GM23338 (cell line): ENCODE data around the gene FLT3.

Source experiments
- CREB1 ChIP-seq: fragments of 250-450 bp; sonication (Bioruptor Pico); IDR thresholded peaks from 2 replicates; pipeline ENCODE4 v1.5.0; 2020; ENCODE audit warnings: low read depth, mild to moderate bottlenecking, moderate library complexity
- EZH2 ChIP-seq: fragments of 200-600 bp; sonication (generic); IDR thresholded peaks from one replicate; pipeline ENCODE4 v1.8.0; 2017; ENCODE audit warnings: antibody characterized with exemption, mild to moderate bottlenecking, low read depth; ENCODE audit not compliant: unreplicated experiment
- JUNB ChIP-seq: IDR thresholded peaks from one replicate; pipeline ENCODE4 v1.6.1; 2016; ENCODE audit warnings: antibody characterized with exemption; ENCODE audit not compliant: unreplicated experiment
- NANOG ChIP-seq: IDR thresholded peaks from 2 replicates; pipeline ENCODE4 v1.6.1; 2016; ENCODE audit warnings: antibody characterized with exemption, borderline replicate concordance
- POLR2AphosphoS5 ChIP-seq: IDR thresholded peaks from 2 replicates; pipeline ENCODE4 v1.6.1; 2016; ENCODE audit warnings: antibody characterized with exemption, low read depth
- STAT1 ChIP-seq: IDR thresholded peaks from one replicate; pipeline ENCODE4 v1.6.1; 2016; ENCODE audit warnings: antibody characterized with exemption; ENCODE audit not compliant: unreplicated experiment
- TF ChIP-seq, protein P1 (sequence below), 2 experiments: fragments of 200-600 bp in 1 of 2; sonication (generic) in 1 of 2; conservative IDR thresholded peaks; 2 replicates each; pipeline versions ENCODE4 v1.5.1 to v1.6.1; 2016 to 2017; ENCODE audit warnings: antibody characterized with exemption in 2 of 2, low read depth in 2 of 2, mild to moderate bottlenecking in 2 of 2, moderate library complexity in 1 of 2
- TF ChIP-seq, protein P2 (sequence below): fragments of 250-450 bp; sonication (Bioruptor Pico); IDR thresholded peaks from 2 replicates; pipeline ENCODE4 v1.5.0; 2020; ENCODE audit warnings: mild to moderate bottlenecking, moderate library complexity
- TF ChIP-seq, protein P3 (sequence below): IDR thresholded peaks from one replicate; pipeline ENCODE4 v1.6.1; 2018; ENCODE audit warnings: antibody characterized with exemption; ENCODE audit not compliant: unreplicated experiment

DNA sequence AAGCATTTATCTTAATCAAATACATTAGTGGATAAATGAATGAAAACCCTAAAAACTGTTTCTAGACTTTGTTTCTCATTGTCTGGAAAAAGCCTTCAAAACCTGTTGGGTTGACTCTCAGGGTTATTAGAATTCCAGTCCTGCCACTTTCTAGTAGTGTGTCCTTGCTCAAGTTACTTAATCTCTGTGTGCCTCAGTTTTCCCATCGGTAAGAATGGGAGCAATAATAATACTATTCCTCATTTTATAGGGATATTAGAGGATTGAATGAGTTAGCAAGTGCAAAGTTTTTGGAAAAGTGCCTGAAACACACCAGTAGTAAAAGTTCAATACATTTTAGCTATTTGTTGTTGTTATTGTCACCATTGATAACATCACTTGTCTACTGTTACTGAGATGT, 114.8 kb downstream of the FLT3 start:
- TF ChIP-seq STAT1 (no peak), POLR2AphosphoS5 (no peak), EZH2 (no peak), CREB1 (CRISPR knock-in tag) (no peak), NANOG (no peak), JUNB (no peak)
- TF ChIP-seq, protein P1, sequence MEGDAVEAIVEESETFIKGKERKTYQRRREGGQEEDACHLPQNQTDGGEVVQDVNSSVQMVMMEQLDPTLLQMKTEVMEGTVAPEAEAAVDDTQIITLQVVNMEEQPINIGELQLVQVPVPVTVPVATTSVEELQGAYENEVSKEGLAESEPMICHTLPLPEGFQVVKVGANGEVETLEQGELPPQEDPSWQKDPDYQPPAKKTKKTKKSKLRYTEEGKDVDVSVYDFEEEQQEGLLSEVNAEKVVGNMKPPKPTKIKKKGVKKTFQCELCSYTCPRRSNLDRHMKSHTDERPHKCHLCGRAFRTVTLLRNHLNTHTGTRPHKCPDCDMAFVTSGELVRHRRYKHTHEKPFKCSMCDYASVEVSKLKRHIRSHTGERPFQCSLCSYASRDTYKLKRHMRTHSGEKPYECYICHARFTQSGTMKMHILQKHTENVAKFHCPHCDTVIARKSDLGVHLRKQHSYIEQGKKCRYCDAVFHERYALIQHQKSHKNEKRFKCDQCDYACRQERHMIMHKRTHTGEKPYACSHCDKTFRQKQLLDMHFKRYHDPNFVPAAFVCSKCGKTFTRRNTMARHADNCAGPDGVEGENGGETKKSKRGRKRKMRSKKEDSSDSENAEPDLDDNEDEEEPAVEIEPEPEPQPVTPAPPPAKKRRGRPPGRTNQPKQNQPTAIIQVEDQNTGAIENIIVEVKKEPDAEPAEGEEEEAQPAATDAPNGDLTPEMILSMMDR (conservative IDR thresholded peaks at IDR 0.05; ENCODE audit: low read depth in 2 of 2), result no peak
- TF ChIP-seq, protein P2, sequence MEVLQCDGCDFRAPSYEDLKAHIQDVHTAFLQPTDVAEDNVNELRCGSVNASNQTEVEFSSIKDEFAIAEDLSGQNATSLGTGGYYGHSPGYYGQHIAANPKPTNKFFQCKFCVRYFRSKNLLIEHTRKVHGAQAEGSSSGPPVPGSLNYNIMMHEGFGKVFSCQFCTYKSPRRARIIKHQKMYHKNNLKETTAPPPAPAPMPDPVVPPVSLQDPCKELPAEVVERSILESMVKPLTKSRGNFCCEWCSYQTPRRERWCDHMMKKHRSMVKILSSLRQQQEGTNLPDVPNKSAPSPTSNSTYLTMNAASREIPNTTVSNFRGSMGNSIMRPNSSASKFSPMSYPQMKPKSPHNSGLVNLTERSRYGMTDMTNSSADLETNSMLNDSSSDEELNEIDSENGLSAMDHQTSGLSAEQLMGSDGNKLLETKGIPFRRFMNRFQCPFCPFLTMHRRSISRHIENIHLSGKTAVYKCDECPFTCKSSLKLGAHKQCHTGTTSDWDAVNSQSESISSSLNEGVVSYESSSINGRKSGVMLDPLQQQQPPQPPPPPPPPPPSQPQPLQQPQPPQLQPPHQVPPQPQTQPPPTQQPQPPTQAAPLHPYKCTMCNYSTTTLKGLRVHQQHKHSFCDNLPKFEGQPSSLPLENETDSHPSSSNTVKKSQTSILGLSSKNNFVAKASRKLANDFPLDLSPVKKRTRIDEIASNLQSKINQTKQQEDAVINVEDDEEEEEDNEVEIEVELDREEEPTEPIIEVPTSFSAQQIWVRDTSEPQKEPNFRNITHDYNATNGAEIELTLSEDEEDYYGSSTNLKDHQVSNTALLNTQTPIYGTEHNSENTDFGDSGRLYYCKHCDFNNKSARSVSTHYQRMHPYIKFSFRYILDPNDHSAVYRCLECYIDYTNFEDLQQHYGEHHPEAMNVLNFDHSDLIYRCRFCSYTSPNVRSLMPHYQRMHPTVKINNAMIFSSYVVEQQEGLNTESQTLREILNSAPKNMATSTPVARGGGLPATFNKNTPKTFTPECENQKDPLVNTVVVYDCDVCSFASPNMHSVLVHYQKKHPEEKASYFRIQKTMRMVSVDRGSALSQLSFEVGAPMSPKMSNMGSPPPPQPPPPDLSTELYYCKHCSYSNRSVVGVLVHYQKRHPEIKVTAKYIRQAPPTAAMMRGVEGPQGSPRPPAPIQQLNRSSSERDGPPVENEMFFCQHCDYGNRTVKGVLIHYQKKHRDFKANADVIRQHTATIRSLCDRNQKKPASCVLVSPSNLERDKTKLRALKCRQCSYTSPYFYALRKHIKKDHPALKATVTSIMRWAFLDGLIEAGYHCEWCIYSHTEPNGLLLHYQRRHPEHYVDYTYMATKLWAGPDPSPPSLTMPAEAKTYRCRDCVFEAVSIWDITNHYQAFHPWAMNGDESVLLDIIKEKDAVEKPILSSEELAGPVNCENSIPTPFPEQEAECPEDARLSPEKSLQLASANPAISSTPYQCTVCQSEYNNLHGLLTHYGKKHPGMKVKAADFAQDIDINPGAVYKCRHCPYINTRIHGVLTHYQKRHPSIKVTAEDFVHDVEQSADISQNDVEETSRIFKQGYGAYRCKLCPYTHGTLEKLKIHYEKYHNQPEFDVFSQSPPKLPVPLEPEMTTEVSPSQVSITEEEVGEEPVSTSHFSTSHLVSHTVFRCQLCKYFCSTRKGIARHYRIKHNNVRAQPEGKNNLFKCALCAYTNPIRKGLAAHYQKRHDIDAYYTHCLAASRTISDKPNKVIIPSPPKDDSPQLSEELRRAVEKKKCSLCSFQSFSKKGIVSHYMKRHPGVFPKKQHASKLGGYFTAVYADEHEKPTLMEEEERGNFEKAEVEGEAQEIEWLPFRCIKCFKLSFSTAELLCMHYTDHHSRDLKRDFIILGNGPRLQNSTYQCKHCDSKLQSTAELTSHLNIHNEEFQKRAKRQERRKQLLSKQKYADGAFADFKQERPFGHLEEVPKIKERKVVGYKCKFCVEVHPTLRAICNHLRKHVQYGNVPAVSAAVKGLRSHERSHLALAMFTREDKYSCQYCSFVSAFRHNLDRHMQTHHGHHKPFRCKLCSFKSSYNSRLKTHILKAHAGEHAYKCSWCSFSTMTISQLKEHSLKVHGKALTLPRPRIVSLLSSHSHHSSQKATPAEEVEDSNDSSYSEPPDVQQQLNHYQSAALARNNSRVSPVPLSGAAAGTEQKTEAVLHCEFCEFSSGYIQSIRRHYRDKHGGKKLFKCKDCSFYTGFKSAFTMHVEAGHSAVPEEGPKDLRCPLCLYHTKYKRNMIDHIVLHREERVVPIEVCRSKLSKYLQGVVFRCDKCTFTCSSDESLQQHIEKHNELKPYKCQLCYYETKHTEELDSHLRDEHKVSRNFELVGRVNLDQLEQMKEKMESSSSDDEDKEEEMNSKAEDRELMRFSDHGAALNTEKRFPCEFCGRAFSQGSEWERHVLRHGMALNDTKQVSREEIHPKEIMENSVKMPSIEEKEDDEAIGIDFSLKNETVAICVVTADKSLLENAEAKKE (CRISPR knock-in tag), result no peak
- TF ChIP-seq, protein P3, sequence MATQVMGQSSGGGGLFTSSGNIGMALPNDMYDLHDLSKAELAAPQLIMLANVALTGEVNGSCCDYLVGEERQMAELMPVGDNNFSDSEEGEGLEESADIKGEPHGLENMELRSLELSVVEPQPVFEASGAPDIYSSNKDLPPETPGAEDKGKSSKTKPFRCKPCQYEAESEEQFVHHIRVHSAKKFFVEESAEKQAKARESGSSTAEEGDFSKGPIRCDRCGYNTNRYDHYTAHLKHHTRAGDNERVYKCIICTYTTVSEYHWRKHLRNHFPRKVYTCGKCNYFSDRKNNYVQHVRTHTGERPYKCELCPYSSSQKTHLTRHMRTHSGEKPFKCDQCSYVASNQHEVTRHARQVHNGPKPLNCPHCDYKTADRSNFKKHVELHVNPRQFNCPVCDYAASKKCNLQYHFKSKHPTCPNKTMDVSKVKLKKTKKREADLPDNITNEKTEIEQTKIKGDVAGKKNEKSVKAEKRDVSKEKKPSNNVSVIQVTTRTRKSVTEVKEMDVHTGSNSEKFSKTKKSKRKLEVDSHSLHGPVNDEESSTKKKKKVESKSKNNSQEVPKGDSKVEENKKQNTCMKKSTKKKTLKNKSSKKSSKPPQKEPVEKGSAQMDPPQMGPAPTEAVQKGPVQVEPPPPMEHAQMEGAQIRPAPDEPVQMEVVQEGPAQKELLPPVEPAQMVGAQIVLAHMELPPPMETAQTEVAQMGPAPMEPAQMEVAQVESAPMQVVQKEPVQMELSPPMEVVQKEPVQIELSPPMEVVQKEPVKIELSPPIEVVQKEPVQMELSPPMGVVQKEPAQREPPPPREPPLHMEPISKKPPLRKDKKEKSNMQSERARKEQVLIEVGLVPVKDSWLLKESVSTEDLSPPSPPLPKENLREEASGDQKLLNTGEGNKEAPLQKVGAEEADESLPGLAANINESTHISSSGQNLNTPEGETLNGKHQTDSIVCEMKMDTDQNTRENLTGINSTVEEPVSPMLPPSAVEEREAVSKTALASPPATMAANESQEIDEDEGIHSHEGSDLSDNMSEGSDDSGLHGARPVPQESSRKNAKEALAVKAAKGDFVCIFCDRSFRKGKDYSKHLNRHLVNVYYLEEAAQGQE, result no peak
